ENCODE data around the gene HOXD13.

The HOXD13 gene

DNA sequence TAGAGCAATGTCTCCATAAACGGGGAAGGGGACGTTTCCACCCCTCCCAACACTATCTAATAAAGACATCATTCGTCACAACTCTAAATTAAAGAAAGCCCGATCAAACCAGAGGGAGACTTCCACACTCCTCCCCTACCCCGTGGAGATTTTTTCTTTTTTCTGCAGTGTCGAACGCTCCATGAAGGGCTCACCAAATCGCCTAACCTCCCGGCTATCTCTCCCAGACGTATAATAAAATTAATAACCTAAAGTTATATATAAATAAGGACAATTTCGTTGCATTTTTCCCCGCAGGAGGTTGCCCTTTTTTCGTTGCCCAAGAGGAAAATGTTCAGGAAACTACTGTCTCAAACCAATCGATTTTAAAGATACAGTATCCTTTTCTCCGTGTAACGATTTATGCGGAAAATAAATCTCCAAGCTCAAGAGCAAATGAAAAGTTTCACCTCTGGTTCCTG is 11.1 kb upstream of the HOXD13 start:
- DNase-seq: no peak

DNA sequence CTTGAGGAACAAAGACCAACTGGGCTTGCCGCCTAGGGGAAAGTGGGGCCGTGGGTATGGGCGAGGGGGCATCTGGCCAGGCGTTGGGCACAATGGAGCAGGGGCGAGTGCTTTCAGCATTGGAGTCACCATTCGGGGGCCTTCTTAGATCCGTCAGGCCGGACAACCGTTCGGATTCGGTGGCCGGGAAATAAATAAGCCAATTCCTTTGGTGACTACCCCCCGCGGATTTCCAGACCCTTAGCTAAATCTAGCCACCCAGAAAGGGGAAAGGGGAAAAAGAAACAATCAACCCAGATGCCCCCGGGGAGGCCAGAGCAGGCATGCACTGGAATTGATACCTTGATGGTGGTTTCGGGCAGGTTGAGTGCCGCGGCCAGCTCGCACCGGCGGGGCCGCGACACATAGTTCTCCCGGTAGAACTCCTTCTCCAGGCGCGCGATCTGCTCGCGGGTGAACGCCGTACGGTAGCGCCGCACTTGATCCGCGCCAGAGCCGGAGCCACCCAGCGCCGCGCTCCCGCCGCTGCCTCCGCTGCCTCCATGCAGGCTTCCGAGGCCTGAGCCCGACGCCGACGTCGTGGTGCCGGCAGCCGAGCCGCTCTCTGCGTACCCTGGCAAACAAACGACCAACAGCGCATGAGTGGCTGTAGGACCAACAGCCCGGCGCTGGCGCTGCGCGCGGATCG is 10.5 kb upstream of the HOXD13 start:
- DNase-seq: no peak

DNA sequence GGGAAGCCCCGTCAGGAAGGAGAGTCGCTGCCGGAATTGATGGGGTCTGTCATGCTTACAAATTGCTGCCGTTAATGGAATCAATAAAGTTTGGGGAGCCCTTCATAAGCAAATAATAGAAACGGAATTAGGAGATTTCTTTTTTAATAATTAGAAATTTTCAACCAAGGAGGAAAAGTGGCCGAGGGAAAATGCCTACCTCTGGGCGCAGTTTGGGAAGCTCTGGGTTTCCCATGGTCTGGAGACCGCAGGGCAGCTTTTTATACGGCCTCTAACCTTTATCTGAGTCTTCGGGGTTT is 10.0 kb upstream of the HOXD13 start:
- no peak for DNase-seq

DNA sequence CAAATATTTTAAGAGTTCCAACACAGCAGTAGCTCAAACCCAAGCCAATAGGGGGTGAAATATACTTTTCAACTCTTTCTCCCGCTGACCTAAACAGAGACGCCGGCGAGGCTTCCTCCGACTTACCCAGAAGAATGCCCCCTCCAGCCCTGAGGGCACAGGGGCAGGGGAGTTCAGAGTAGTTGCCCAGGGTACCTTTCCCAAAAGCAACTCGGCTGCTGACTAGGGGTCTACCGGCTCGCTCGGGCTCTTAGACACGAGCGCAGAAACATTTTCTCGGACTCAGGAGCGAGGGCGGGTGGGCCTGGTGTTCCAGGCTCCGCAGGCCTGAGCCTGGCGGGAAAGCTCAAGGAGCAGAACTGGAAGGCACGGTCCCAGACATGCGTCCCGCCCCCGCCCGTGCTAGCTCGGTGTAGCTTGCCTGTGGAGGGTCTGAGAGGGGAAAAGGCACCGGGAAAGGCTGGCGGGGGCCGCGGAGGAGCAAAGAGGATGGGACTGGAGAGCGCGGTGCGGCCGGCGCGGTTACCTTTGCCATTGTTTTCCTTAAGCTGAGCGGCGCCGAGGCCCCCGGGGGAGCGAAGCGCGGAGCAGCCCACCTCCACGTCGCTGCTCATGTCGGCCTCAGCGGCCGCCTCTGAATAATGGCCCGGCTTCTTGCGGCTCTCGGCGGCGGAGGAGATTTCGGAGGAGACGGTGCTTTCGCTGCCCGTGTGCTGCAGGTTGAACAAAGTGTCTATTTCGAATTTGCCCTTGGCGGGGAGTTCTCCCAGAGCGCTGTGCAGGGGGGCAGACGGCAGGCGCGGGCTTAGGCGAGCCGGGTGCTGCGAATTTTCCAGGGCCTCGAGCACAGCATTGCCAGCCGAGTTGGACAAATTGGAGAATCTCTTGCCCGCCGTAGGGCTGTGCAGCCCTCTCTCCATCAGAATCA is 9.4 kb upstream of the HOXD13 start:
- no peak for DNase-seq

DNA sequence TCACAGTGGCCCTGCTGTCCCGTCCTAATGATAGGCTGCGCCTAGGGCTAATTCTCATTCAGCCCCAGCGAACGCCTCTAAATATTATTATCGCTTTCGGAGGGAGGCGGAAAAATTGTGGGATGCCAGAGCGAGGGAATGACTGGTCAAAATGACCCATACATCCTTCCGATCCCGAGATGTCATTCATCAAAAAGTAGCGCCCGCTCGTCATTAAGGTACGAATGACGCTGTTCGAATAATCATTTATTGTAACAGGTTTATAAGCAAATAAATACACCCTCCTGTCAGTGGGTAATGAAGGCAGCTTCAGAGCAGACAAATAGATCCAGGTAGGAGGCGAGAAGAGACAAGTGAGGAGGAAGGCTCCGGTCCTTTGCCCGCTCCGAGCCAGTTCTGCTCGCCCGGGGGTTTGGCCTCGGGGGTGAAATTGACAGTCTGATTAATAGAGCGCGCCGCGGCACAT is 8.7 kb upstream of the HOXD13 start, which contains the start of gene EVX2:
Gene EVX2, minus strand, starts transcription at position 167 of the 466 bp plus-strand sequence. CDS start 186 bp downstream, outside the sequence.
- DNase-seq: no peak

DNA sequence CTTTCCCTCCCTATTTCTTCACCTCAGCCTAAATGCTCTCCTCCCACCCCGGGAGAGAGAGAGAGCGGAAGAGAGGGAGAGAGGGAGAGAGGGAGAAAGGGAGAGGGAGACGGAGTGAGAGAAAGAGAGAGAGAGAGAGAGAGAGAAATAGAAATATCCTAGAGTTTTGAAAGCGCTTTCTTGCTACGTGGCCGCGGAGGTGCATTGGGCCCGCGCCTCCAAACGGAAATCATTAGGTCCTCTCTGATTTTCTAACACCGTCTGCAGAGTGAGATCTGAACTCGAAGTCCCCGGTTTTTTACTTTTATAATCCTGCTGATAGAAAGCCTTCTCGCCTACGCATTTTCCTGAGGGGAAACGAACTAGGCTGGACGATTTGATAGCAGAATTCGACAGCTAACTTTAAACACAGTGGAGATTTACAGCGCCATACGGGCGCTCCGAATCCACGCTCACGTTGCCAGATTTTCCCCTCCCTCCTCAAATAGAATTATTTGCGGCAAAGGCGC is 7.9 kb upstream of the HOXD13 start:
- DNase-seq: no peak

DNA sequence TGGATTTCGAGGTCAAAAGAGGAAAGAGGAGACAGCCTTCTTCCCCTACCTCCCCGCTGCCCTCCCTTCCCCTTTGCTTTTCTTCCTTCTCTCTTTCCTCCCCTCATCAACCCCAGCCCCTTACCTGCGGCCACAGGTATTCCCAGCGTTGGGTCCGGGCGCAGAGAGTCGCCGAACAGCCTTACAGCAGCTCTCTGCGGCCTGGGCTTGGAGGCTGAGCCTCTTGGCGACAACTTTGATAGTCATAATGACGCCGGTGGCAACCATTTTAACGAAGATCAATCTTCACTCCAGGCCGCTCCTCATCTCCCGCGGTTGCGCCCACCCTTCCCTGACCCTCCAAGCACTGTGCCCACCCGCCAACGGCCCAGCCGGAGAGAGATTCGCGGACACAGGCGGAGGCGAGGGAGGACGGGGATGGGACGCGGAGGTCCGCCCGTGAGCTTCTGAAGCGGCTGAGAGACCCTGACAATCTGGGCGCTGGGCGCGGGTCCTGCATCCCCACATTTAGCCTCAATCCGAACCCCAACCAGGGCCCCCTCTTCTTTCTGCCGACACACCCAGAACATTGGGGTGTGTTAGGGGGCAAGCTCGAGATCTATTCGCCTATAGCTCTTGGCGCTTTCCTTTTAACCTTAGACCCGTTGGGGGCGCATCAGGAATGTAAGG is 7.3 kb upstream of the HOXD13 start:
- no peak for DNase-seq

DNA sequence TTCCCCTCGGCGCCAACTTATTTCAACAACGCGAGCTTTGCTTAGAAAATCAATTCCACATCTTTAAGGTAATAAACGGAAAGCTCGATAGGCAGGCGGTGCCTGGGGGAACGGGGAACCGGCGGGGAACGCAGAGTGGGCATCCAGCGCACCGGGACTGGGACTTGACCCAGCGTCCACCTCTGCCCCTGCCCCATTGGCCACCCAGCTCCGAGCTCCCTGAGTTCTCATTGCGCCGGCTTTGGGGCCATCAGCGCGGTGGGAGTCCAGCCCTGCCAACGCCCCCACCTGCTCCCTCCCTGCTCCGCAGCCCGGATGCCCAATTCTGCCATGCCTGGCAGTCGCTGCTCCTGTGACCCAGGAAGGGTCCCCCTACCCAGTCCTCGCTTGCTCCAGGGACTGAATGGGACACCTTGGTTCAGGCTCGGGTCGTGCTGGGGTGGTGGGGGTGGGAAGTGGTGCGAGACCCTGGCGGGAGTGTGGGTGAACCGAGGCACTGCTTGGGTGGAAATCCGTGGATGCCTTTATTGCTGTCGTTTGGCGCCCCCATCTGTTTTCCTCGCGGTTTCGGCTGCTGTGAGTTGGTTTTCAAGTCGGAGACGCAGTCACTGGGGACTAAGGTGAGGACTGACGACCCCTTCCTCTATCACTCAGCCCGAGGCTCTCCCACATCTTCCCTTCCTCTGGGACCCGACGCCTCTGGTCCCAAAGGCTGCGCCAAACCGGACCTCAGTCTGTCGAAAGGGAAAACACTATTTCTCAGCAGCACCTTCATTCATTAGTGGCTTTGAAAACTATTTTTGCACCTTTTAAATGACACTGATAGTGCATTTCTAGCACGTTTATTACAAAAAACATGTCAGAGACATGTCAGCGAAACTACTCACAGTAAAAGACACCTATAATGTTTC is 6.4 kb upstream of the HOXD13 start:
- DNase-seq: no peak

DNA sequence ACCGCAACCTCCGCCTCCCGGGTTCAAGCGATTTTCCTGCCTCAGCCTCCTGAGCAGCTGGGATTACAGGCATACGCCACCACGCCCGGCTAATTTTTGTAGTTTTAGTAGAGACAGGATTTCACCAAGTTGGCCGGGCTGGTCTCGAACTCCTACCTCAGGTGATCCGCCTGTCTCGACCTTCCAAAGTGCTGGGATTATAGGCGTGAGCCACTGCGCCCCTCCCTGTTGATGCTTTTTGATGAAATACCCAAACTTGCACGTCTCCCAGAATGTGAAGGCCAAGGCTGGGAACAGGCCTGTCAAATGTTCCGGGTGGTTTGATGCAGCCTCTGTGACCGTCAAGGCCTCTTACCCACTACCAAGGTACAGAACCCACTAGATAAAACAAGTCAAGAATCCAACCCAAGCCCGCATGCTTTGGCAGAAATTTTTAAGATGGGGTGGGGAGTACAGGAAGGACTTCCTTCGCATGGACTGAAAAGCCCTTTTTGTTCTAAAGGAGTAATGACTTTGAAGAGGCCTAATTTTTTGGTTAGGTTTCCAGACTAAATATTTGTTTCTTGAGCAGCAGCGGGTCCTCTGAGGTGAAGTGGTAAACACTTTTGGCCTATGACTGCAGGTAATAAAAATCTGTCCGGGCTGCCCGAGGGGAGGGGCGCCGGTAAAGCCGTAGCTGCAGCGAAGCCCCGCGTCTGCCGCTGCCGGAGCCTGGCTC is 5.0 kb upstream of the HOXD13 start:
- DNase-seq: no peak

DNA sequence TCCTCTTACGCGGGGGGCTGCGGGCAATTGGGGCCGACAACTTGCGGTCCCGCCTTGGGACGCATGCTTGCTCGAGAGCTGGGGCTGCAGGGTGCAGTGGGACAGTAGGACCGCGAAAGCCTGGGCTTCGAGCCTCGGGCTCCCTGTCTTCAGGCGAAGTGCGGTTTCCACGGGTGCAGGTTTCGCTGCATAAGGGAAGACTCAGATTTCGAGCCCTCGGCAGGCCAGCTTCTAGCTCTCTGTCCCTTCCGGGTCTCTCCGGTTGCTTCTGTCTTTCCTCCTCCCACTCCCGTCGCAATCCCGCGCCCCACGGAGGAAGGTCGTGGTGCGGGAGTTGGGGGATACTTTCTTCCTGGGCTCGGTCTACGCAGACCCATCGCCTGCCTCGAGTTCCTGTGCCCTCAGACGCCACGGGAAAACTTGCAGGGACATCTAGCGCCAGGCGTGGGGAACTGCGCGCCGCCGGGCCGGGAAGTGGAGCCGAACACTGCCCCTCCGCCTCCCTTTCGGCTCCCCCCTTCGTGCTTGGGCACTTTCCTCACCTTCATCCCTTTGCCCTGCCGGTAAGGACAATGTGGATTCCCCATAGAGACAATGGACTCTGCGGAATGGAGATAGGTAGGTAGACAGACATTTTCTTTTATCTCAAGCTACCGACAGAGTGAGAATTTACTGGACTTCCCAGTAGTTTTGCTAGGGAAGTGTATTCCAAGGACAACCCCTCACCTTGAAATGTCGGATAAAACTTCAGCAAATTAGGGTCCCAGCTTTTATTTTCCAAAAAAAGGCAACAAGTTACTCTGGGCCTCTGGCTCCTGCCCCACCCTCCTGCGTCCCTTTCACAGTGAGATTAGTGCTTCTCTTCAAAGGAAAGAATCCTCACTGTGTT is 4.2 kb upstream of the HOXD13 start:
- peak in 1 of 2 experiments; percentile 17 for DNase-seq

DNA sequence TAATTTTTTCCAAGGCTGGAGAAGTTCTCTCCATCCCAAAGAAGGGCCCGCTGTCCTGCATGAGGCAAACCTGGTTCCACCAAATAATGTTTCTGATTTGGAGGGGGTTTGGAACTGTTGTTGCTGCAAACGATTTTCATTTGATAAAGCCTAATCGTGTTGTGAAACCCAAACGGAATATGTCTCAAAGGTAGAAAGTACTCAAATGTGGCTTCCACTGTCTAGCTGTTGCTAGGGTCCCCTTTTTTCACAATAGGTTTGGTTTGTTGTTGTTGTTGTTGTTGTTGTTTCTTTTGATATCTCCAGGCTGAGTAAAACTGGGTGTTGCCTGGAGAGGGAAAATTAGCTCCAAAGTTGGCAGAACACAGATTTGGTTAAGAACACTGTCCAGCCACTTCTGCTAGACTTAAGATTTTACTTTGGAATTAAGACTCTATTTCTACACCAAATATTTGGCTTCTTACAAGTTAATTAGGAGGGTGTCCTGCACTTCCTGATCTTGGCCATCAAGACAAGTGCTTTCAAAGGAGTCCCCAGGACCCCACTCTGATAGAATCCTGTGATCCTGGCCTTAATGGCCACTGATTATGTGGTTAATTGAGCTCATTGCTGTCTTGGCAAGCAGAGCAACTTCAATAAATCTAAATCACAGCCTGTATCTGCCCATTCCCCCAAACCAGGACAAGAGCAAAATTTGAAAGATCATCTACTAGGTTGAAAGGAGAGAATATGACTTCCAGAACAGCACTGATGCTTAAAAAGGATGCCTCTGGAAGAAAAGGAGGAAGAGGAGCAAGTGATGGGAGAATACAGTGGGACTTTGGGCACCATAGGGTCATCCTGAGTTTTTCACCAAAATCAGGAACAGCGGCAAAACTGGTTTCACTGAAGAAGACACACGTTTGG is 3.3 kb upstream of the HOXD13 start:
- DNase-seq: no peak

DNA sequence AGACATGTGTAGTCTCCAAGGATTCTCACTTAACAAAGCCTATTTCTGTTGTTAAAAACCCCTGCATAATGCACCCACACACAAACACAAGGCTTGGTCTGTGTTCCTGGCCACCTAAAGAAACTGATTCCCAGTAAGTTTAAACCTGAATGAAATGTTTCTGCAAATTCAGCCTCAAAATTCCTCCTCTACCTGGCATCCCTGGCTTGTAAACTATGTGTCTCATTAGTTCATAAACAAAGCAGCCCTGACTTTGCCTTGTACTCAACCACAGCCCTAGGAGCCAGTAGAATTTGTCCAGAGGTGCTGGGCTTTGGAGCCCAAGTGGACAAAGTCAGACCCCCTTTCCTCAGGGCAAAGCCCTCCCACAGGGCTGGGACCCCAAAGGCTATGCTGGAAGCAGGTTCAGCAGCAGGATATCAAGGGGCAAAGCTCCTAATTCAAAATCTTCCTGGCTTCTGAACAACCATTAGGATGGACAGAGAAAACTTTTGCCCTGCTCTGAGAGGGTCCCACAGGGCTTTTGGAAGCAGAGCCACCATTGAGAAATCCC is 2.6 kb upstream of the HOXD13 start:
- no peak for DNase-seq

DNA sequence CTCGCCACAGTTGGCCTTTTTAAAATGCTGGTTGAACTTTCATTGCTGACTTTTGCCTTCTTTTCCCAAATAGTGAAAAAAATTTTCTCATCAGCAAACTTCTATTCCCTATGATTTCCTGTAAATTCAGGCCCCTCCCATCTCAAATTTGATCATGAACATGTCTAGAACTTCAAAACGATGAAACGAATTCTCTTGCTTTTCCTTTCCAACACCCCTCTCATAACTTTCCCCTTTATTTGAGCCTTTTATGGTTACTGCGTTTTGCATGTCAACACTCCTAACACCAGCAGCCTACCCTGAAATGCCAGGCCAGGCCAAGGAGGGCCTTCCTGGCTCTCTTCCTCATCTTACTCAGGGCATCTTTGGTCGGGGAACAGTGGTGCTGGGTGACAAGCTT is 1.7 kb upstream of the HOXD13 start:
- DNase-seq: no peak

DNA sequence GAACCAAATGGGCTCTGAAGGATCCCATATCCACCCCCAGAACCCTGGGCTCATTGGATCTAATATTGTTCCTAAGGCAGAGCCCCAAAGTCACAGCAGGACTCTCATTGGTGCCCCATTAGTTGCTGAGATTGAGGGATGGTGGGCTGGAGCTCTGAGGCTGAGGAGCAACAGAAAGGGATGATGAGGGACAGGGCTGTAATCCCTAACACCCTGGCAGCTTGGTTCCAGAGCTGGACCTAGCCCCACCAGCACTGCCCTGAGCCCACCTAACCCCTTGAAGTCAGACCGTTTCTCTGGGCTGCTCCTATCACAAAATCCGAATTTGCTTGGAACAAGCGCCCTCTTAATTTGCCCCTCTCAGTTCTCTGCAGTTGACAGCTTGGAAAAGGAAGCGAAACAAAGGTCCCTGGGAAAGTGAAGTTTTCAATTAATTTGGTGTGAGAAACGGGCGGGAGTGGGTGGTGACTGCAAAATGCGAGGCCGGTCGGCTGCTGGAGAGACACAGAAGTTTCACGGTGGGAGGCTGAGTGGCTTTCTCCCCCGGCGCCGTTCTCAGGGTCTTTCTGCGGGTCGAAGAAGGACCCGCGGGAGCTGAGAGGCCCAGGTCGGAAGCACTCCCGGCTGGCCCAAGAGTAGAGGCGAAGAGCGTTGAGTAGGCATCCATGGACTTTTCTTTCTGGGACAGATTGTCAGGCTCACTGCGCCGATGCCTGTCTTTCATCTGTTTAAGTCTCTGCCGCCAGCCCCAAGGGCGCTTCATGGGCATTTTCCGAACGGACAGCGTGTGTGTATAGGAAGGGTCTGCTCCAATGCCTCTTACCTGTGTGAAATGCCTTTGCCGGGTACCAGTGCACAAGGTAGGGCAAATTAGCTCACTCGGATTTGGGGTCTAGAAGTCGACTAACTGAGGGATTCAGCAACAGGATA is 927 bp upstream of the HOXD13 start:
- DNase-seq: no peak

DNA sequence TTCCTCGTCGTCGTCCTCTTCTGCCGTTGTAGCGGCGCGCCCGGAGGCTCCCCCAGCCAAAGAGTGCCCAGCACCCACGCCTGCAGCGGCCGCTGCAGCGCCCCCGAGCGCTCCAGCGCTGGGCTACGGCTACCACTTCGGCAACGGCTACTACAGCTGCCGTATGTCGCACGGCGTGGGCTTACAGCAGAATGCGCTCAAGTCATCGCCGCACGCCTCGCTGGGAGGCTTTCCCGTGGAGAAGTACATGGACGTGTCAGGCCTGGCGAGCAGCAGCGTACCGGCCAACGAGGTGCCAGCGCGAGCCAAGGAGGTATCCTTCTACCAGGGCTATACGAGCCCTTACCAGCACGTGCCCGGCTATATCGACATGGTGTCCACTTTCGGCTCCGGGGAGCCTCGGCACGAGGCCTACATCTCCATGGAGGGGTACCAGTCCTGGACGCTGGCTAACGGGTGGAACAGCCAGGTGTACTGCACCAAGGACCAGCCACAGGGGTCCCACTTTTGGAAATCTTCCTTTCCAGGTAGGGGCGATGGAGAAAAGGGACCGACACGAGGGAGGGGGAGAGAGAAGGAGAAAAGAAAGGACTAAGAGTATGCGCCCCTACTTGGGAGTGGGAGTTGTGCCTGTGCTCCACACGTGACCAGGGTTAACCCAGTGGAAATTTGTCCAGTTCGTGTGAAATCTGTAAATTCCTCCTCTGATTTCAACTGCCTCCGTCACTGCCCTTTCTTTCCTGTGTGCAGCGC is 800 bp downstream of the HOXD13 start:
- no peak for DNase-seq

DNA sequence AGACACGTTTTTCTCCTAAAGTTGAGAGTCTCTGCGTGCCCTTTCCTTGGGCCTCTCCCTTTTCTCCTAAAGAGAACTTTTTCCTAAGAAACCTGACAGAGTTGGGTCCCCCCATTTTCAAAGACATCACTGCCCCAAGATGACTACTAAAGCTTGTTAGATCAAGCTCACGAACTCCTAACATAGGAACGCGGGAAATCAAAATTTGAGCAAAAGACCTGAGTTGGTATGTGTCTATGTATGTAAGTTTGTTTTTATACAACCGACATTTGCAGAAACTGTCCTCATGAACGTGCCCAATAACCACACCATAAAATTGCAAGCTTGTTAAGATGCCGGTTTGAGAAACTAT is 1.4 kb downstream of the HOXD13 start:
- no peak for DNase-seq

DNA sequence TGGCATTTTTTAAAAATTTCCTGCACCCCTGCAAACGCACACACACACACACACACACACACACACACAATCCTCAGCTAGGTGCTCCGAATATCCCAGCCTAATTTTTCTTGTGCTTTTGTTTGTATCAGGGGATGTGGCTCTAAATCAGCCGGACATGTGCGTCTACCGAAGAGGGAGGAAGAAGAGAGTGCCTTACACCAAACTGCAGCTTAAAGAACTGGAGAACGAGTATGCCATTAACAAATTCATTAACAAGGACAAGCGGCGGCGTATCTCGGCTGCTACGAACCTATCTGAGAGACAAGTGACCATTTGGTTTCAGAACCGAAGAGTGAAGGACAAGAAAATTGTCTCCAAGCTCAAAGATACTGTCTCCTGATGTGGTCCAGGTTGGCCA is 1.8 kb downstream of the HOXD13 start:
- DNase-seq: no peak
